Pancreas (tissue), 10 donors: ENCODE data around the gene CEP85L. TPM values are rescaled to one million over a fixed set of nuclear protein-coding genes. Genes with fewer than 3 reads are reported as not detected.

Experiments
- ATAC-seq, 4 donors: fragments of 200-7000 bp; cut with Tn5 transposase; one replicate each; pipeline versions ENCODE4 v1.8.0 to v1.9.1; 2020; ENCODE audit warnings: mild to moderate bottlenecking in 4 of 4, moderate library complexity in 4 of 4
- DNase-seq, 6 donors: peaks; one replicate each; pipeline ENCODE4 v3.0.0-alpha.2; 2020
- FAIRE-seq: peaks from 2 replicates; lab custom pipeline; 2012; peaks lifted over from hg19 to GRCh38; lab: Jason Lieb, UNC
- H3K27ac ChIP-seq, 4 donors: fragments of 200-600 bp; sonication (generic); 1 replicate in 3 of 4; 2 replicates in 1 of 4; pipeline versions ENCODE4 v1.5.0 to v1.8.0; 2020
- H3K27me3 ChIP-seq, 4 donors: fragments of 200-600 bp; one replicate each; pipeline ENCODE4 v1.8.0; 2021
- H3K36me3 ChIP-seq, 3 donors: fragments of 200-600 bp; sonication (generic) in 1 of 3; one replicate each; pipeline versions ENCODE4 v1.5.0 to v1.8.0; 2020 to 2021
- H3K4me1 ChIP-seq, 3 donors: fragments of 200-600 bp; one replicate each; pipeline ENCODE4 v1.8.0; 2021
- H3K4me3 ChIP-seq, 4 donors: fragments of 200-600 bp; sonication (generic) in 2 of 4; one replicate each; pipeline versions ENCODE4 v1.5.0 to v1.8.0; 2020 to 2021
- H3K9me3 ChIP-seq, 4 donors: fragments of 200-600 bp; one replicate each; pipeline ENCODE4 v1.8.0; 2021
- WGBS, 2 donors: extraction: QIAGEN DNeasy Blood & Tissue Kit; methylation state at CpG; one replicate each; pipeline ENCODE4 v1.1.7; 2013; 5-methylcytosine and 5-hydroxymethylcytosine counted together
- intact Hi-C, 3 donors: fragments of 100-400 bp; cut with DNase I; formaldehyde crosslinking; loops; one replicate each; pipeline versions ENCODE4 v1.11.1 to v1.14.2; 2022
- polyA plus RNA-seq, 2 donors: library from polyadenylated mRNA; stranded (reverse); fragments of 200-250 nt; gene quantifications; one replicate each; pipeline ENCODE4 v1.2.3, GENCODE V29; 2013
- total RNA-seq, 6 donors: library from RNA; stranded (reverse); fragmentation: NEBNext Ultra II Directional in 4 of 6; extraction: Animal tissue kit (Norgen Biotek cat#: 25700) in 4 of 6; gene quantifications; one replicate each; pipeline versions ENCODE4 v1.2.1 to v1.2.4, GENCODE V29; 2021 to 2023
- TF ChIP-seq, protein P1 (sequence below), 4 donors: fragments of 200-600 bp; sonication (generic) in 3 of 4; IDR thresholded peaks; one replicate each; pipeline versions ENCODE4 v1.5.0 to v1.8.0; 2021; ENCODE audit warnings: antibody characterized with exemption in 4 of 4
- donor health status: healthy with polysubstance abuse.
- donor health status: DM: no; HTN: no; CAD: no; lungs with moderate emphysema.
- donor health status: DM: no; HTN: no; CAD: no.
- donor health status: control.
- donor health status: control.
- donor health status: Bipolar disorder and iron deficiency.
- donor health status: DM: yes; HTN: yes; CAD: no.
- donor health status: DM: no; HTN: no; CAD: no.
- donor health status: DM: no; HTN: no; CAD: no.
- donor health status: DM: yes; HTN: yes; CAD: no.

Gene CEP85L
- total and polyA plus RNA-seq, 8 donors, result 1.1 to 8.1 (median 6.1) TPM

DNA sequence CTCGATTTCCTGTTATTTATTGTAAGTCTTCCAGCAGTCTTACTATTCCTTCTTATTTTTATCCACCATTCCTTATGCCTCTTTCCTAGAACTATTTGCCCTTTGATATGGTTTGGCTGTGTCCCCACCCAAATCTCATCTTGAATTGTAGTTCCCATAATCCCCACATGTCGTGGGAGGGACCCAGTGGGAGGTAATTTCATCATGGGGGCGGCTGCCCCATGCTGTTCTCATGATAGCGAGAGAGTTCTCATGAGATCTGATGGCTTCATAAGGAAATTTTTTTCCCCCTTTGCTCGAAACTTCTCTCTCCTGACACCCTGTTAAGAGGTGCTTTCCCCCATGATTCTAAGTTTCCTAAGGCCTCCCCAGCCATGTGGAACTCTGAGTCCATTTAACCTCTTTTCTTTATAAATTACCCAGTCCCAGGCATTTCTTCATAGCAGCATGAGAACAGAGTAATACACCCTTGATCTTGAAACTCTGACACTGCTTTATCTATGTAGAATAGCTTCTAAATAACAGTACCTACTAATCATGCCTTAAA lies 54.5 kb downstream of the CEP85L start:
- Histone ChIP-seq H3K4me3 (no peak overlapping the region), H3K4me1 (no peaks in the 10 kb centered on the region), H3K27ac (no peak overlapping the region), H3K36me3 (no peaks in the 10 kb centered on the region), H3K27me3 (no peaks in the 10 kb centered on the region), H3K9me3 (no peaks in the 10 kb centered on the region)
- TF ChIP-seq, protein P1, sequence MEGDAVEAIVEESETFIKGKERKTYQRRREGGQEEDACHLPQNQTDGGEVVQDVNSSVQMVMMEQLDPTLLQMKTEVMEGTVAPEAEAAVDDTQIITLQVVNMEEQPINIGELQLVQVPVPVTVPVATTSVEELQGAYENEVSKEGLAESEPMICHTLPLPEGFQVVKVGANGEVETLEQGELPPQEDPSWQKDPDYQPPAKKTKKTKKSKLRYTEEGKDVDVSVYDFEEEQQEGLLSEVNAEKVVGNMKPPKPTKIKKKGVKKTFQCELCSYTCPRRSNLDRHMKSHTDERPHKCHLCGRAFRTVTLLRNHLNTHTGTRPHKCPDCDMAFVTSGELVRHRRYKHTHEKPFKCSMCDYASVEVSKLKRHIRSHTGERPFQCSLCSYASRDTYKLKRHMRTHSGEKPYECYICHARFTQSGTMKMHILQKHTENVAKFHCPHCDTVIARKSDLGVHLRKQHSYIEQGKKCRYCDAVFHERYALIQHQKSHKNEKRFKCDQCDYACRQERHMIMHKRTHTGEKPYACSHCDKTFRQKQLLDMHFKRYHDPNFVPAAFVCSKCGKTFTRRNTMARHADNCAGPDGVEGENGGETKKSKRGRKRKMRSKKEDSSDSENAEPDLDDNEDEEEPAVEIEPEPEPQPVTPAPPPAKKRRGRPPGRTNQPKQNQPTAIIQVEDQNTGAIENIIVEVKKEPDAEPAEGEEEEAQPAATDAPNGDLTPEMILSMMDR (IDR thresholded peaks at IDR 0.05), result no peak
- no peak for DNase-seq
- 94% methylated on average over 5 of the region's 5 CpGs for WGBS, 2 donors
- no peak for FAIRE-seq
- no peak for ATAC-seq
- intact Hi-C loops, result no loop called here

DNA sequence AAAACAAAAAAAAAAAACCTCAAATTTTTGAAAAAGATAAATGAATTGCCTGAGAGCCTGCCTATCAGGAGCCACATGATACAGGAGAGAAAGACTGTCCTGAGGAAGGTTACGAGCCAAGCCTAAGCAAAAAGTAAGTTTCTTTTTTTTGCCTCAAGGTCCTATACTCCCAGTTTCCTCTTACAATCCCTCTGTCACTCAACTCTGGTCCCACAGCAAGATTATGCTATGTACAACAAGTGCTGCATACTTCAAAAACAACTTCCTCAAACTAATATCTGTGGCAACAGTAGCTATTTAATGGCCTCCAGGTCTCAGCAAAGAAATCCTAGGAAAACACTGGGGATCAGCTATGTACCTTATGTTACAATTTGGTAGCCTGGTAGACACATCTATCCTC lies 56.5 kb downstream of the CEP85L start:
- FAIRE-seq, result no peak
- no peaks in the 10 kb centered on the region for H3K4me1 ChIP-seq
- 96 to 98% methylated on average over 1 of the region's 1 CpG for WGBS, 2 donors

DNA sequence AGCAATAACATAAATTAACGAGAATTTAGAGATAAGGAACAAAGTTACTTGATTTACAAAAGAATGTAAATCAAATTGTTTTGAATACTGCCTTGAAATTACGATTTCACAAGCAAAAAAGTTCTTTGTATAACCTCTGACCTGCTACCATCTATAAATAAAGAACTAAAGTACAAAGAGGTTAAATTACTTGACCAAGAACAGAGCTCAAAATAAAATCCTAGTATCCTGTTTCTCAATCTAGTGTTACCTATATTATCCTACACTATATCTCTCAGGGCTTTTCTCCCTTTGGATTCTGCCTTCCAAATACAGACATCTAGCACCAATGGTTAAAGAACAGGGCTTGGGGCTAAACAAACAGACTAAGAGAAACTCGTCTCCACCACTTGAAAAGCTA lies 59.5 kb downstream of the CEP85L start:
- DNase-seq (no peak), FAIRE-seq (no peak), ATAC-seq (no peak)
- H3K27me3 ChIP-seq, result no peaks in the 10 kb centered on the region
- intact Hi-C loops, result no loop called here
- TF ChIP-seq, protein P1 (IDR thresholded peaks at IDR 0.05), result no peak
- WGBS, 2 donors, result 79 to 82% methylated on average over 3 of the region's 3 CpGs
- no peaks in the 10 kb centered on the region for H3K9me3 ChIP-seq
- H3K27ac ChIP-seq, result no peak overlapping the region
- H3K4me1 ChIP-seq, result peaks cover 0 to 4% (median 2%) of the 10 kb centered on the region in 3 donors
- no peak overlapping the region for H3K4me3 ChIP-seq
- no peaks in the 10 kb centered on the region for H3K36me3 ChIP-seq

More for the DNA sequence above, 56.5 kb downstream of the CEP85L start:
- no peaks in the 10 kb centered on the region for H3K27me3 ChIP-seq
- TF ChIP-seq, protein P1 (IDR thresholded peaks at IDR 0.05), result no peak
- DNase-seq (no peak), ATAC-seq (no peak)
- intact Hi-C loops, result no loop called here
- H3K36me3 ChIP-seq, result no peaks in the 10 kb centered on the region
- no peak overlapping the region for H3K4me3 ChIP-seq
- H3K9me3 ChIP-seq, result no peaks in the 10 kb centered on the region
- H3K27ac ChIP-seq, result no peak overlapping the region

DNA sequence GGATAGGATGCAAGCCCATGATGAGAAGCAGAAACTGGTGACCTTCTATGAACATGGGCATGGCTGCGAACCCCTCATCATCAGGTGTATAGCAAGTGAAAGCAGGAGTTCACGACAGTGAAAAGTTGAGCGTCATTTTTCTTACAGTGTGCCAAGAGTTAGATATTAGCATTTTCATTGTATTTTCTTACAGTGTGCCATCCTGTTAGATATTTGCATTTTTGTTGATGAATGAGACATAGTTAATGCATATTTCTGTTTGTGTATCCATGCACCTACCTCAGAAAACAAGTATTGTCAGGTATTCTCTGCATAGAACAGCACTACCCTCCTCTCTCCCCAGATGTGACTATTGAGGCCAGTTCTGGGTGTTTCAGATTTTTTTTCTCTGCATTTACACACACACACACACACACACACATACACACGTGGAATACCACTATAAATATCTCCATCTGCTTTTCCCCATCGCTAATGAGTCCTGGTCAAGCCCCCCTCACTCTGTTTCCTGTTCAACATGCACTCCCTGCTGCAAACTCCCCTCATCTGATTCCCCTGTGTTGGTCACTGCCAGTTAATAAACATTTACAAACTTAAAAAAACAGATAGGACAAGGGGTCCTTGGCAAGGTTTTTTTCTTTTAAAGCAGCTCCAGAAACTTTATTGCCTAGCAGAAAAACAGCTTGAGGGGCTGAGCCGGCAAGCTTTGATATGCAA lies 61.6 kb downstream of the CEP85L start:
- H3K27ac ChIP-seq, result no peak overlapping the region
- WGBS, 2 donors, result 63 to 74% methylated on average over 6 of the region's 6 CpGs
- no peaks in the 10 kb centered on the region for H3K36me3 ChIP-seq
- DNase-seq, result no peak
- H3K27me3 ChIP-seq, result no peaks in the 10 kb centered on the region
- FAIRE-seq, result no peak
- ATAC-seq, result no peak
- H3K9me3 ChIP-seq, result no peaks in the 10 kb centered on the region
- H3K4me3 ChIP-seq, result no peak overlapping the region
- H3K4me1 ChIP-seq, result peaks cover 3 to 8% (median 5%) of the 10 kb centered on the region in 3 donors
- intact Hi-C loops, result no loop called here
- TF ChIP-seq, protein P1 (IDR thresholded peaks at IDR 0.05), result no peak

DNA sequence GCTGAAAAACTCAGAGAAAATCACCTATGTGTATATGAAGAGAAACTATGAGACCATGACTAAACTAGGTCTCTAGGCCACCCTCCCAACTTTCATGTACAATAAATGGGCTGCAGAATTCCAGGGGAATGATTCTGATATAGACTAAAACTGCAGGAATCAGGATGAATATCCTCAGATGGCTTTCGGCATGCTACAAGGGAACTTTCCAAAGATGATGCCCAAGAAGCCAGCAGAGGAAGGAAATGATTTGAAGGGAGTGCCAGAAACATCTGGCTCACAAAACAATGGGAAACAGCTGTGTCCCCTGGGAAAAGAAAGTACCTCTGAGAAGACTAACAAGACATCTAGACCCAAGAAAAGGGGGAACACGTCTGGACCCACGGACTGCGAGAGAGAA lies 62.2 kb downstream of the CEP85L start:
- TF ChIP-seq, protein P1 (IDR thresholded peaks at IDR 0.05), result no peak
- peaks cover 3 to 8% (median 5%) of the 10 kb centered on the region in 3 donors for H3K4me1 ChIP-seq
- H3K27me3 ChIP-seq, result no peaks in the 10 kb centered on the region
- no peak overlapping the region for H3K4me3 ChIP-seq
- H3K36me3 ChIP-seq, result no peaks in the 10 kb centered on the region
- intact Hi-C loops, result no loop called here
- H3K27ac ChIP-seq, result no peak overlapping the region
- DNase-seq (no peak), ATAC-seq (no peak), FAIRE-seq (no peak)
- H3K9me3 ChIP-seq, result no peaks in the 10 kb centered on the region
- 85 to 90% methylated on average over 4 of the region's 4 CpGs for WGBS, 2 donors
